B cell (primary cell): ENCODE measurements around the gene AIG1. TPM values are rescaled to one million over a fixed set of nuclear protein-coding genes. Genes with fewer than 3 reads are reported as not detected.

Experiments
- ATAC-seq: fragments of 200-7000 bp; cut with Tn5 transposase; one replicate; pipeline ENCODE4 v1.10.0; 2021; ENCODE audit warnings: low read depth, mild to moderate bottlenecking, moderate number of reproducible peaks, moderate library complexity
- CTCF ChIA-PET: fragments of 350-600 bp; sonication (Branson Sonifier 250); formaldehyde crosslinking; loops from one replicate; lab custom pipeline; 2021; ENCODE audit warnings: antibody characterized with exemption, inconsistent platforms; lab: Charles Lee
- POLR2A ChIA-PET: fragments of 350-600 bp; sonication (Branson Sonifier 250); formaldehyde crosslinking; loops from one replicate; lab custom pipeline; 2021; ENCODE audit warnings: antibody characterized with exemption; lab: Charles Lee
- DNase-seq: peaks from one replicate; pipeline ENCODE4 v3.0.0; 2013
- H2AFZ ChIP-seq: 2 replicates; pipeline ENCODE4 v1.6.1; 2012; ENCODE audit warnings: mild to moderate bottlenecking, low read depth, low read length; ENCODE audit not compliant: insufficient read depth, poor library complexity, severe bottlenecking
- H3K27ac ChIP-seq, 2 donors: 1 replicate in 1 of 2; 2 replicates in 1 of 2; pipeline ENCODE4 v1.5.1; 2012 to 2013; ENCODE audit warnings: low read length in 2 of 2, mild to moderate bottlenecking in 2 of 2, moderate library complexity in 1 of 2
- H3K27me3 ChIP-seq, 4 experiments: fragments of 200-600 bp in 1 of 4; sonication (generic) in 1 of 4; replicated peaks in 1 of 4; 1 replicate in 2 of 4; 2 replicates in 2 of 4; pipeline versions ENCODE4 v1.6.1 to v1.7.0; 2013 to 2016; ENCODE audit warnings: low read length in 3 of 4, mild to moderate bottlenecking in 2 of 4, mixed read lengths in 1 of 4, moderate library complexity in 1 of 4; ENCODE audit not compliant: insufficient read depth in 4 of 4, control insufficient read depth in 3 of 4; ENCODE audit errors: control extremely low read depth in 1 of 4
- H3K36me3 ChIP-seq, 2 experiments: replicated peaks in 1 of 2; 1 replicate in 1 of 2; 2 replicates in 1 of 2; pipeline versions ENCODE4 v1.6.1 to v1.7.1; 2013; ENCODE audit warnings: low read length in 1 of 2; ENCODE audit not compliant: insufficient read depth in 2 of 2, control insufficient read depth in 1 of 2; ENCODE audit errors: control extremely low read depth in 1 of 2, extremely low read depth in 1 of 2
- H3K4me1 ChIP-seq, 2 donors: fragments of 200-600 bp in 1 of 2; sonication (generic) in 1 of 2; 1 replicate in 1 of 2; 2 replicates in 1 of 2; pipeline versions ENCODE4 v1.5.1 to v1.6.1; 2013 to 2017; ENCODE audit warnings: low read length in 2 of 2; ENCODE audit not compliant: control insufficient read depth in 2 of 2, insufficient read depth in 2 of 2
- H3K4me2 ChIP-seq: replicated peaks from 2 replicates; pipeline ENCODE3; 2012; ENCODE audit warnings: mild to moderate bottlenecking, low read depth, low read length; ENCODE audit not compliant: poor library complexity, severe bottlenecking
- H3K4me3 ChIP-seq, 5 experiments: fragments of 200-600 bp in 1 of 5; sonication (generic) in 1 of 5; 1 replicate in 3 of 5; 2 replicates in 2 of 5; pipeline versions ENCODE4 v1.5.1 to v1.7.0; 2011 to 2016; ENCODE audit warnings: low read length in 4 of 5, mild to moderate bottlenecking in 4 of 5, low read depth in 2 of 5, control low read depth in 1 of 5, moderate library complexity in 1 of 5; ENCODE audit not compliant: insufficient read depth in 1 of 5; ENCODE audit errors: control extremely low read depth in 1 of 5, extremely low read depth in 1 of 5
- H3K79me2 ChIP-seq: fragments of 200-600 bp; sonication (generic); one replicate; pipeline ENCODE4 v1.6.0; 2016; ENCODE audit warnings: low read length; ENCODE audit not compliant: control insufficient read depth, insufficient read depth
- H3K9ac ChIP-seq: fragments of 200-600 bp; sonication (generic); 2 replicates; pipeline ENCODE4 v1.6.1; 2017; ENCODE audit warnings: mild to moderate bottlenecking, low read length, moderate library complexity
- H3K9me3 ChIP-seq, 3 donors: one replicate each; pipeline versions ENCODE4 v1.6.1 to v1.7.1; 2013; ENCODE audit warnings: low read length in 2 of 3; ENCODE audit not compliant: control insufficient read depth in 2 of 3, insufficient read depth in 1 of 3; ENCODE audit errors: control extremely low read depth in 1 of 3
- H4K20me1 ChIP-seq: 2 replicates; pipeline ENCODE4 v1.6.0; 2012; ENCODE audit warnings: mild to moderate bottlenecking, low read length; ENCODE audit not compliant: insufficient read depth, control insufficient read depth, poor library complexity, severe bottlenecking
- H3K27ac Mint-ChIP-seq: one replicate; pipeline ENCODE4 v1.8.0; 2021; ENCODE audit warnings: mixed read lengths
- H3K27me3 Mint-ChIP-seq: one replicate; pipeline ENCODE4 v1.8.0; 2021; ENCODE audit warnings: mixed read lengths
- H3K4me1 Mint-ChIP-seq: one replicate; pipeline ENCODE4 v1.8.0; 2021; ENCODE audit warnings: mixed read lengths
- H3K4me3 Mint-ChIP-seq: one replicate; pipeline ENCODE4 v1.8.0; 2021; ENCODE audit warnings: mixed read lengths
- H3K9me3 Mint-ChIP-seq: one replicate; pipeline ENCODE4 v1.8.0; 2022; ENCODE audit warnings: mixed read lengths; ENCODE audit not compliant: insufficient read depth
- EZH2 ChIP-seq: IDR thresholded peaks from 2 replicates; pipeline ENCODE4 v1.6.1; 2012; ENCODE audit warnings: borderline replicate concordance, low read depth, mild to moderate bottlenecking, moderate library complexity, low read length; ENCODE audit not compliant: insufficient read depth, poor library complexity, severe bottlenecking
- WGBS: methylation state at CpG from one replicate; pipeline ENCODE4 v1.1.5; 2013; ENCODE audit warnings: missing lambda C conversion rate; ENCODE audit not compliant: insufficient coverage; 5-methylcytosine and 5-hydroxymethylcytosine counted together
- intact Hi-C: fragments of 100-400 bp; cut with micrococcal nuclease; formaldehyde crosslinking; loops from one replicate; pipeline ENCODE4 v1.10.0; 2022
- polyA plus RNA-seq: library from polyadenylated mRNA; depleted of rRNA; stranded (reverse); fragments of >200 nt; gene quantifications from 2 replicates; pipeline ENCODE4 v1.2.3, GENCODE V29; 2012
- total RNA-seq, 2 donors: library from RNA; stranded (reverse); fragments of 120-200 nt in 1 of 2; gene quantifications; 1 replicate in 1 of 2; 2 replicates in 1 of 2; pipeline versions ENCODE4 v1.2.3 to v1.2.4, GENCODE V29; 2013 to 2022
- TF ChIP-seq, protein P1 (sequence below): fragments of 200-600 bp; IDR thresholded peaks from one replicate; pipeline ENCODE4 v1.8.0; 2022; ENCODE audit warnings: antibody characterized with exemption, mild to moderate bottlenecking

Gene AIG1
- total and polyA plus RNA-seq, 2 donors (not counting 1 experiment from before 2014, with no cell fraction given) = 7.0 to 9.0 TPM

DNA sequence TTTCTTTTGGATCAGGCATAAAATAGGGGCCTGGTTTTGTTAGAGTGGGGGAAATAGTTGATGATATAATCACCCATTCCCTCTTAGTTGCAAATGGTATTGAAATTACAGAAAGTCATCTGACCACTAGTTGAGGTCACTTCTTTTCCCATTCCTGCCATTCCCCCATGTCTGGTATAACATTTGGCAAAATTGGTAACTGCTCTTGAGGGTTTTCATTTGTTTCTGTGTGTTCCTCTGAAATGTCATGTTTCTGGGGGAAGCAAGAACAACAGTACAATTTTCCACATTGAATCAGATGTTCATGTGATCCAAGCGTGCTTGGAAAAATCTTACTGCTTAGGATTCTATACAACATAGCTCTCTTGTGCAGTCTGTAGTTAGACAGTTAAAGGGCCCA lies 7.3 kb downstream of the AIG1 start:
- Histone ChIP-seq H3K9me3 (no peaks in the 10 kb centered on the region), H3K4me1 (no peaks in the 10 kb centered on the region), H3K4me3 (no peak overlapping the region), H3K9ac (no peak overlapping the region), H4K20me1 (no peaks in the 10 kb centered on the region), H3K79me2 (no peaks in the 10 kb centered on the region), H2AFZ (no peak overlapping the region), H3K4me2 (no peak overlapping the region), H3K27ac (no peak overlapping the region), H3K27me3 (no peaks in the 10 kb centered on the region), H3K36me3 (no peaks in the 10 kb centered on the region)
- ATAC-seq = no peak
- Mint-ChIP-seq H3K27ac (no peak overlapping the region), H3K4me1 (peaks cover 1% of the 10 kb centered on the region), H3K27me3 (no peaks in the 10 kb centered on the region), H3K4me3 (no peak overlapping the region), H3K9me3 (no peaks in the 10 kb centered on the region)
- intact Hi-C loops = no loop called here
- no CpG with 5 or more reads among the region's 1 CpG for WGBS
- TF ChIP-seq, protein P1, sequence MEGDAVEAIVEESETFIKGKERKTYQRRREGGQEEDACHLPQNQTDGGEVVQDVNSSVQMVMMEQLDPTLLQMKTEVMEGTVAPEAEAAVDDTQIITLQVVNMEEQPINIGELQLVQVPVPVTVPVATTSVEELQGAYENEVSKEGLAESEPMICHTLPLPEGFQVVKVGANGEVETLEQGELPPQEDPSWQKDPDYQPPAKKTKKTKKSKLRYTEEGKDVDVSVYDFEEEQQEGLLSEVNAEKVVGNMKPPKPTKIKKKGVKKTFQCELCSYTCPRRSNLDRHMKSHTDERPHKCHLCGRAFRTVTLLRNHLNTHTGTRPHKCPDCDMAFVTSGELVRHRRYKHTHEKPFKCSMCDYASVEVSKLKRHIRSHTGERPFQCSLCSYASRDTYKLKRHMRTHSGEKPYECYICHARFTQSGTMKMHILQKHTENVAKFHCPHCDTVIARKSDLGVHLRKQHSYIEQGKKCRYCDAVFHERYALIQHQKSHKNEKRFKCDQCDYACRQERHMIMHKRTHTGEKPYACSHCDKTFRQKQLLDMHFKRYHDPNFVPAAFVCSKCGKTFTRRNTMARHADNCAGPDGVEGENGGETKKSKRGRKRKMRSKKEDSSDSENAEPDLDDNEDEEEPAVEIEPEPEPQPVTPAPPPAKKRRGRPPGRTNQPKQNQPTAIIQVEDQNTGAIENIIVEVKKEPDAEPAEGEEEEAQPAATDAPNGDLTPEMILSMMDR = no peak
- no peak for TF ChIP-seq EZH2
- ChIA-PET CTCF (interaction anchor here (0.7 kb wide), 1 partner anchor 41 kb away, joined by 3 read pairs; no protein-coding TSS in a partner anchor), POLR2A (no interaction called here)
- no peak for DNase-seq

DNA sequence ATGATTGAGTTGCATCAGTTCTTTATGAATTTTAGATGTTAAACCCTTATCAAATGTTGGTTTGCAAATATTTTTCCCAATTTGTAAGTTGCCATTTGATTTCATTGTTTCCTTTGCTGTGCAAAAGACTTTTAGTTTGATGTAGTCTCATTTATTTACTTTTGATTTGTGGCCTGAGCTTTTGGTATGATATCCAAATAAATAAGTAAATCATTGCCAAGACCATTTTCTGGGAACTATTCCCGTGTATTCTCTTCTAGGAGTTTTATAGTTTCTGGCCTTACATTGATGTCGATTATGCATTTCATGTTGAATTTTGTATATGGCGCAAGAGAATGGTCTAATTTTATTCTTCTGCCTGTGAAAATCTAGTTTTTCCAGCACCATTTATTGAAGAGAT lies 13.4 kb downstream of the AIG1 start:
- TF ChIP-seq EZH2 = no peak
- TF ChIP-seq, protein P1 = no peak
- Mint-ChIP-seq H3K27ac (no peak overlapping the region), H3K27me3 (no peaks in the 10 kb centered on the region), H3K9me3 (peaks cover 3% of the 10 kb centered on the region), H3K4me3 (no peak overlapping the region), H3K4me1 (peaks cover 5% of the 10 kb centered on the region)
- intact Hi-C loops = no loop called here
- no peak overlapping the region for H3K9ac ChIP-seq
- DNase-seq = no peak
- H3K27me3 ChIP-seq = no peaks in the 10 kb centered on the region
- H3K79me2 ChIP-seq = no peaks in the 10 kb centered on the region
- no CpG with 5 or more reads among the region's 3 CpGs for WGBS
- no peaks in the 10 kb centered on the region for H3K4me1 ChIP-seq
- CTCF ChIA-PET = no interaction called here
- ATAC-seq = no peak
- H3K27ac ChIP-seq = no peak overlapping the region
- no peak overlapping the region for H3K4me3 ChIP-seq
- H3K36me3 ChIP-seq = no peaks in the 10 kb centered on the region
- POLR2A ChIA-PET = no interaction called here
- no peaks in the 10 kb centered on the region for H4K20me1 ChIP-seq
- H2AFZ ChIP-seq = no peak overlapping the region
- peaks cover 0 to 6% (median 4%) of the 10 kb centered on the region in 3 donors for H3K9me3 ChIP-seq
- H3K4me2 ChIP-seq = no peak overlapping the region
